Progenitor cell of endocrine pancreas (in vitro differentiated cells): ENCODE results near the gene TGM5. TPM values are rescaled to one million over a fixed set of nuclear protein-coding genes. Genes with fewer than 3 reads are reported as not detected.
"Not testable (repeated sequence)": the region's sequence is repeated elsewhere in the genome, so short reads cannot be mapped to it uniquely, and the experiment has no call there.

Experiments used
- DNase-seq: peaks from one replicate; pipeline ENCODE4 v3.0.0; 2021; ENCODE audit warnings: low spot score; ENCODE audit not compliant: unreplicated experiment
- H3K27ac Mint-ChIP-seq: 2 replicates; pipeline ENCODE4 v1.8.0; 2021; ENCODE audit warnings: mild to moderate bottlenecking, moderate library complexity, mixed read lengths
- H3K27me3 Mint-ChIP-seq: 2 replicates; pipeline ENCODE4 v1.8.0; 2021; ENCODE audit warnings: mixed read lengths
- H3K36me3 Mint-ChIP-seq: 2 replicates; pipeline ENCODE4 v1.8.0; 2022; ENCODE audit warnings: mixed read lengths; ENCODE audit not compliant: insufficient read depth
- H3K4me1 Mint-ChIP-seq: 2 replicates; pipeline ENCODE4 v1.8.0; 2021; ENCODE audit warnings: low read depth, mixed read lengths
- H3K4me3 Mint-ChIP-seq: 2 replicates; pipeline ENCODE4 v1.8.0; 2021; ENCODE audit warnings: low read depth, mild to moderate bottlenecking, moderate library complexity, mixed read lengths
- H3K9me3 Mint-ChIP-seq: 2 replicates; pipeline ENCODE4 v1.8.0; 2021; ENCODE audit warnings: low read depth, mixed read lengths
- total RNA-seq: library from RNA; stranded (reverse); gene quantifications from 2 replicates; pipeline ENCODE4 v1.2.1, GENCODE V29; 2021
- TF ChIP-seq, protein P1 (sequence below): fragments of 200-600 bp; sonication (generic); IDR thresholded peaks from one replicate; pipeline ENCODE4 v1.5.0; 2021; ENCODE audit warnings: antibody characterized with exemption, mild to moderate bottlenecking; ENCODE audit not compliant: unreplicated experiment

Gene TGM5
- total RNA-seq, 1 donor from 2014 or later, result not detected

- no peak overlapping the region for H3K27ac Mint-ChIP-seq
- DNase-seq, result no peak
- H3K27me3 Mint-ChIP-seq, result peaks cover 16% of the 10 kb centered on the region
- TF ChIP-seq, protein P1, sequence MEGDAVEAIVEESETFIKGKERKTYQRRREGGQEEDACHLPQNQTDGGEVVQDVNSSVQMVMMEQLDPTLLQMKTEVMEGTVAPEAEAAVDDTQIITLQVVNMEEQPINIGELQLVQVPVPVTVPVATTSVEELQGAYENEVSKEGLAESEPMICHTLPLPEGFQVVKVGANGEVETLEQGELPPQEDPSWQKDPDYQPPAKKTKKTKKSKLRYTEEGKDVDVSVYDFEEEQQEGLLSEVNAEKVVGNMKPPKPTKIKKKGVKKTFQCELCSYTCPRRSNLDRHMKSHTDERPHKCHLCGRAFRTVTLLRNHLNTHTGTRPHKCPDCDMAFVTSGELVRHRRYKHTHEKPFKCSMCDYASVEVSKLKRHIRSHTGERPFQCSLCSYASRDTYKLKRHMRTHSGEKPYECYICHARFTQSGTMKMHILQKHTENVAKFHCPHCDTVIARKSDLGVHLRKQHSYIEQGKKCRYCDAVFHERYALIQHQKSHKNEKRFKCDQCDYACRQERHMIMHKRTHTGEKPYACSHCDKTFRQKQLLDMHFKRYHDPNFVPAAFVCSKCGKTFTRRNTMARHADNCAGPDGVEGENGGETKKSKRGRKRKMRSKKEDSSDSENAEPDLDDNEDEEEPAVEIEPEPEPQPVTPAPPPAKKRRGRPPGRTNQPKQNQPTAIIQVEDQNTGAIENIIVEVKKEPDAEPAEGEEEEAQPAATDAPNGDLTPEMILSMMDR, result no peak
- H3K4me1 Mint-ChIP-seq, result no peaks in the 10 kb centered on the region
- no peak overlapping the region for H3K4me3 Mint-ChIP-seq
- H3K9me3 Mint-ChIP-seq, result peaks cover 2% of the 10 kb centered on the region
- H3K36me3 Mint-ChIP-seq, result no peaks in the 10 kb centered on the region
Observed at GRCh38 chr15:43229977-43230376, 36.8 kb downstream of the TGM5 start.

- Mint-ChIP-seq H3K4me1 (no peaks in the 10 kb centered on the region), H3K27ac (no peak overlapping the region), H3K27me3 (peaks cover 11% of the 10 kb centered on the region)
Observed at GRCh38 chr15:43226436-43227305, 40.1 kb downstream of the TGM5 start.

DNA sequence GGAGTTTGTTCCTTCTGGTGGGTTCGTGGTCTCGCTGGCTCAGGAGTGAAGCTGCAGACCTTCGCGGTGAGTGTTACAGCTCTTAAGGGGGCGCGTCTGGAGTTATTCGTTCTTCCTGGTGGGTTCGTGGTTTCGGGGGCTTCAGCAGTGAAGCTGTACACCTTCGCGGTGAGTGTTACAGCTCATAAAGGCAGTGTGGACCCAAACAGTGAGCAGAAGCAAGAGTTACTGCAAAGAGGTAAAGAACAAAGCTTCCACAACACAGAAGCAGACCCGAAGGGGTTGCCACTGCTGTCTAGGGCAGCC, 40.8 kb downstream of the TGM5 start:
- DNase-seq, H3K4me1 Mint-ChIP-seq, H3K36me3 Mint-ChIP-seq, H3K27ac Mint-ChIP-seq, H3K4me3 Mint-ChIP-seq, H3K9me3 Mint-ChIP-seq: not testable (repeated sequence)
- peaks cover 11% of the 10 kb centered on the region for H3K27me3 Mint-ChIP-seq

More at GRCh38 chr15:43226436-43227305, 40.1 kb downstream of the TGM5 start:
- TF ChIP-seq, protein P1, result no peak
- Mint-ChIP-seq H3K4me3 (no peak overlapping the region), H3K36me3 (no peaks in the 10 kb centered on the region), H3K9me3 (peaks cover 2% of the 10 kb centered on the region)
- DNase-seq, result no peak

GRCh38 chr15:43225201-43225949, 41.4 kb downstream of the TGM5 start:
- Mint-ChIP-seq H3K9me3 (peaks cover 2% of the 10 kb centered on the region), H3K4me3 (no peak overlapping the region), H3K4me1 (peaks cover 4% of the 10 kb centered on the region), H3K27ac (no peak overlapping the region), H3K27me3 (peaks cover 11% of the 10 kb centered on the region), H3K36me3 (no peaks in the 10 kb centered on the region)
- DNase-seq, result no peak
- TF ChIP-seq, protein P1, result peak; percentile 67

DNA sequence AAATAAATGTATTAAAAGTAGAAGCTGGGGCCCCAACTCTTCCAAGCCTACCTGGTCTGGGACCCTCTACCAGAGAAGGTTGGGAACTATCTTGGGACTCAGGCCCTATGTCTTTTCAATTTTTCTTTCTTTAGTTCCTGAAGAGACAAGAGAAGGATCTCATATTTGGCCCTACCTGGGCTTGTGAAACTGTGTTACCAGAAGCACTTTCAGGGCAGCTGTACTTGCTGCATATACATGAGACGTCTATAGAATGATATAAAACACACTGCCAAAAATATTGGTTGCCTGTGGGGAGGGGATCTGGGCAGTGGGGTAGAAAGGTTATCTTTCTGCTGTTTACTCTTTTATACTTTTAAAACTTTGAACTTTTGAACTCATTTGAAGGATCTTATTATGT, 45.3 kb downstream of the TGM5 start:
- Mint-ChIP-seq H3K4me3 (no peak overlapping the region), H3K27ac (no peak overlapping the region), H3K9me3 (peaks cover 2% of the 10 kb centered on the region), H3K36me3 (no peaks in the 10 kb centered on the region), H3K4me1 (peaks cover 4% of the 10 kb centered on the region), H3K27me3 (peaks cover 18% of the 10 kb centered on the region)
- TF ChIP-seq, protein P1, result no peak
- no peak for DNase-seq
